HG02623 (cell line): Measurements from ENCODE around the gene IDUA.
"Not testable (repeated sequence)": the region's sequence is repeated elsewhere in the genome, so short reads cannot be mapped to it uniquely, and the experiment has no call there.

ENCODE experiments used
- ATAC-seq: cut with Tn5 transposase; IDR thresholded peaks from one replicate; pipeline ENCODE4 v1.9.1; 2021; ENCODE audit warnings: moderate library complexity; ENCODE audit not compliant: unreplicated experiment

Gene IDUA

GRCh38 chr4:966266-967112, 20.4 kb upstream of the IDUA start:
- ATAC-seq = no peak

- ATAC-seq = no peak
Observed at GRCh38 chr4:967113-968104, 19.4 kb upstream of the IDUA start.

GRCh38 chr4:968221-968620, 18.6 kb upstream of the IDUA start:
- ATAC-seq = no peak

- no peak for ATAC-seq
Observed at GRCh38 chr4:968621-969394, 18.0 kb upstream of the IDUA start.

GRCh38 chr4:970046-970745, 16.6 kb upstream of the IDUA start:
- ATAC-seq = no peak

- no peak for ATAC-seq
Observed at GRCh38 chr4:970854-971520, 15.9 kb upstream of the IDUA start.

- no peak for ATAC-seq
Observed at GRCh38 chr4:971666-972500, 15.0 kb upstream of the IDUA start.

GRCh38 chr4:972651-973424, 14.0 kb upstream of the IDUA start:
- peak; percentile 37 for ATAC-seq

GRCh38 chr4:973431-974397, 13.1 kb upstream of the IDUA start, which contains the start of gene DGKQ:
TSS of gene DGKQ (minus strand) at chr4:973569. CDS start at chr4:973482, 87 bp downstream.
- ATAC-seq = peak; percentile 76

- ATAC-seq = no peak
Observed at GRCh38 chr4:974668-975067, 12.2 kb upstream of the IDUA start.

GRCh38 chr4:976016-976415, 10.8 kb upstream of the IDUA start:
- not testable (repeated sequence) for ATAC-seq

- no peak for ATAC-seq
Observed at GRCh38 chr4:978957-979701, 7.7 kb upstream of the IDUA start.

GRCh38 chr4:982291-982690, 4.6 kb upstream of the IDUA start:
- no peak for ATAC-seq

- no peak for ATAC-seq
Observed at GRCh38 chr4:982814-983213, 4.0 kb upstream of the IDUA start.

GRCh38 chr4:984336-985054, 2.3 kb upstream of the IDUA start:
- ATAC-seq = no peak
